GM10248 (cell line): ENCODE measurements around the gene TWNK.

Experiments used
- CTCF ChIA-PET: fragments of 300-600 bp; sonication (Branson Sonifier 250); formaldehyde crosslinking; extraction: SDS; loops from one replicate; lab custom pipeline; 2021; ENCODE audit warnings: antibody characterized with exemption; lab: Yijun Ruan, JAX
- POLR2A ChIA-PET: fragments of 350-650 bp; sonication (Branson Sonifier 250); formaldehyde crosslinking; extraction: SDS; loops from one replicate; lab custom pipeline; 2020; ENCODE audit warnings: antibody characterized with exemption; lab: Yijun Ruan, JAX
- DNase-seq: peaks from one replicate; pipeline ENCODE4 v3.0.0; 2012; ENCODE audit errors: extremely low spot score
- TF ChIP-seq, protein P1 (sequence below): IDR thresholded peaks from 2 replicates; pipeline ENCODE4 v1.5.1; 2012; ENCODE audit warnings: mild to moderate bottlenecking, low read depth; ENCODE audit errors: extremely low read depth, missing control alignments, control extremely low read depth

Gene TWNK

GRCh38 chr10:100960251-100960650 is 27.1 kb upstream of the TWNK start:
- TF ChIP-seq, protein P1, sequence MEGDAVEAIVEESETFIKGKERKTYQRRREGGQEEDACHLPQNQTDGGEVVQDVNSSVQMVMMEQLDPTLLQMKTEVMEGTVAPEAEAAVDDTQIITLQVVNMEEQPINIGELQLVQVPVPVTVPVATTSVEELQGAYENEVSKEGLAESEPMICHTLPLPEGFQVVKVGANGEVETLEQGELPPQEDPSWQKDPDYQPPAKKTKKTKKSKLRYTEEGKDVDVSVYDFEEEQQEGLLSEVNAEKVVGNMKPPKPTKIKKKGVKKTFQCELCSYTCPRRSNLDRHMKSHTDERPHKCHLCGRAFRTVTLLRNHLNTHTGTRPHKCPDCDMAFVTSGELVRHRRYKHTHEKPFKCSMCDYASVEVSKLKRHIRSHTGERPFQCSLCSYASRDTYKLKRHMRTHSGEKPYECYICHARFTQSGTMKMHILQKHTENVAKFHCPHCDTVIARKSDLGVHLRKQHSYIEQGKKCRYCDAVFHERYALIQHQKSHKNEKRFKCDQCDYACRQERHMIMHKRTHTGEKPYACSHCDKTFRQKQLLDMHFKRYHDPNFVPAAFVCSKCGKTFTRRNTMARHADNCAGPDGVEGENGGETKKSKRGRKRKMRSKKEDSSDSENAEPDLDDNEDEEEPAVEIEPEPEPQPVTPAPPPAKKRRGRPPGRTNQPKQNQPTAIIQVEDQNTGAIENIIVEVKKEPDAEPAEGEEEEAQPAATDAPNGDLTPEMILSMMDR, result no peak
- ChIA-PET POLR2A (no interaction called here), CTCF (no interaction called here)
- DNase-seq, result no peak

DNA sequence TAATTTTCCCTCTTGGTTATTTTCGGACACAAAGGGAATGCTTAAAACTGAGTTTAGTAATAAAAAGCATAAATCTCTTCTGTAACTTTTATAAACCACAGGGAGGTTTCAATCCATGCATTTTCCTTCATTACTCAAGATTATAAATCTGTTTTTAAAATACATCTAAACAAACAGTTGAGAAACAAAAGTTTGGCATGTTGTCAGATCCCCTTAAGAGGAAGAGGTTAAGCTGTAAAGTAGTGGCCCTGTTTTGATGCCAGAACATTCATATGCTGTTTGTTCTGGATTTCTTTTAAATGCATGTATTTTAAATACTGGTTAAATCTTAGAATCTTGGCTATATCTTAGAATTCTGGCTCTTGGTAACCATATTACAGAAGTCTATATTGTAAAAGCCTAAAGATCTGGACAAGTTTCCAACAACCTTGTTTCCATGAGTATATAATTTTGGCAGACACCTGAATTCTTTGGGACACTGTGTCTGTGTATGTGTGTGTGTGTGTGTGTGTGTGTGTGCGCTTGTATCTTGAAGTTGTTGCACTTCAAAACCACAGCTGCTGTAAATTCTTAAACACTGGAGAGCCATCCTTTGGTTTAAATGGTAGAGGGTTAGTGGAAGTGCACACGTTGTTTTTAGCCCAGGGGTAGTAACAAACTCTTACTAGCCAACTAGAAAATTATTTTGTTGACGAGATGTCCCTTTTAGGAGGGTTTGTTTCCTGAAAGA is 24.8 kb upstream of the TWNK start:
- no peak for DNase-seq
- CTCF ChIA-PET, result interaction anchor here (1.6 kb wide), 1 partner anchor 52 kb away, joined by 4 read pairs; no protein-coding TSS in a partner anchor
- POLR2A ChIA-PET, result no interaction called here
- TF ChIP-seq, protein P1, result no peak

DNA sequence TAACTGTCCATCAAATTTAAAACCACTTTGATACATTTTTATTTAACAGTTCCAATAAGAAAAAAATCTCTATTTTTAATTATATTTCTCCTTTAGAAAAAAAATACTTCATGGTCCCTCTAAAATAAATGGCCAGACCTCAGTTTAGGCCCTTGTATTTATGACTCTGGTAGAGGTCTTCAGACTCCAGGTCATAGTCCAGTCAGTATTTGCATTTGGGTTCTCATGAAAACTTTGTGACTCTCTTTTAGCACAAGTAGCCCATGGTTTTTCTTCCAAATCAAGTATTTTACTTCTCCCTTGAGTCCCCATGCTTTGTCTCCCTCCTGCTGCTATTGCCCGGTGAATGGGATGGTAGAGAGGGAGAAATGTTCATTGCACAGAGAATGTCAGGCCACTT is 23.5 kb upstream of the TWNK start:
- ChIA-PET CTCF (interaction anchor here (1.8 kb wide), 1 partner anchor 10 kb away, joined by 6 read pairs; no protein-coding TSS in a partner anchor), POLR2A (no interaction called here)
- no peak for DNase-seq
- TF ChIP-seq, protein P1, result no peak

DNA sequence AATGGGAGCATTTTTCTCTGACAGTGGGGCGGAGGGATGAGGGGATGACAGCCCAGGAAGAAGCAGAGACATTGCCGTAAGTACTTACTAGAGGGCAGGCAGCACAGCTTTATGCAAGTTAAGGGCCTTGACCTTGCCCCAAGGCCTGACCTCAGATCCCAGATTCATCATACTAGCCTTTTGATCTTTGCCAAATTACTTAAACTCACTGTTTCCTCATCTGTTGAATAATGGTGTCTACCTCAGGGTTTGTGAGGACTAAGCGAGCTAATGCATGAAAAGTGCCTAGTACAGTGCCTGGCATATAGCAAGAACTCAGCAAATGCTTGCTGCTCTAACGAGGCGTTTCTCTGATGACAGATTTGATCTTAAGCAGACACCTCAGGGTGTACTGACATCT is 21.5 kb upstream of the TWNK start:
- TF ChIP-seq, protein P1, result no peak
- CTCF ChIA-PET, result interaction anchor here (1.3 to 1.7 kb wide), 8 partner anchors 9 to 49 kb away, joined by 3 to 8 read pairs (median 4); partner anchors contain the start of gene LZTS2
- POLR2A ChIA-PET, result no interaction called here
- no peak for DNase-seq

DNA sequence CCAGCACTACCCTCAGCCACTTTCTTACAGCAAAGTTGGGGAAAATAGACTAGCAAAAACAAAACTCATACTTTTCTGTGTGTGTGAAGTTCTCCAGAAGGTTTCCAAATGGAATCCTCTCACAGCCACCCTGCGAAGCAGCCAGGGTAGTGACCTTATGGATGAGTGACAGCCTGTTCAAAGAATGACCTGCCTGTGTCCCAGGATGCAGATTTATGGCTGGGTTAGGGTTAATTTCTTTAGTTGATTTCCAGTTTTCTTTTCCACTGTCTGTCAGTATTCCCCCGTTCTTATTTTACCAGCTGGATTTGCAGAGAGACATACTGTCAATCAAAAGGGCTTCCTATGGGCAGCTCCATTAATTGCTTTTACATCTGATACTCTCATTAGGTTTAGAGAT is 20.5 kb upstream of the TWNK start:
- no peak for DNase-seq
- POLR2A ChIA-PET, result no interaction called here
- CTCF ChIA-PET, result interaction anchor here (1.1 to 3.2 kb wide), 7 partner anchors 9 to 129 kb away, joined by 3 to 13 read pairs (median 4); no protein-coding TSS in a partner anchor
- TF ChIP-seq, protein P1, result no peak

GRCh38 chr10:100967332-100967731 is 20.0 kb upstream of the TWNK start:
- CTCF ChIA-PET, result interaction anchor here (0.9 to 3.2 kb wide), 9 partner anchors 9 to 128 kb away, joined by 3 to 13 read pairs (median 4); partner anchors contain the start of gene LZTS2
- POLR2A ChIA-PET, result no interaction called here
- no peak for DNase-seq
- TF ChIP-seq, protein P1, result no peak
